Erythroblast (primary cell): ENCODE results near the gene ITIH6.

Source experiments
- GATA1 ChIP-seq: IDR thresholded peaks from 2 replicates; pipeline ENCODE4 v1.6.1; 2011; ENCODE audit warnings: low read depth, mild to moderate bottlenecking, control low read depth, low read length, moderate library complexity
- POLR2A ChIP-seq: IDR thresholded peaks from 2 replicates; pipeline ENCODE4 v1.6.1; 2011; ENCODE audit warnings: mild to moderate bottlenecking, low read length

DNA sequence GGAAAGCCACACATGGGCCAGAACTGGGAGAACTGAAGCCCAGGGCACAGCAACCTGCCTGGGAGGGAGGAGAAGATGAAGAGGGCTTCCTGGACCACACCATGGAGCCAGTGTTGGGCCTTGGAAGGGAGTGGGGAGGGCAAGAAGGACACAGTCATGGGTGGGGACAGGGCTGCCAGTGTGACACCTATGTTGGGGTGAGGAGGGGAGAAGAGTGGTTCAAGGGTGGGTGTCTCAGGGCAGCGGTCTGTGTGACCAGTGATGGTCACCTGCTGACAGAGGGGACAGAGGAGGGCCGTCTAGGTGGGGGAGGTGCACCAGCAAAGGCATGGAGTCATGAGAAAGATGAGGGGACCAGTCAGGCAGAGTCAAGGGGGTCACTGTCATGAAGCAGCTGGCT is 23.3 kb upstream of the ITIH6 start:
- TF ChIP-seq POLR2A: no peak
- no peak for TF ChIP-seq GATA1
